PFSK-1 (cell line): ENCODE data around the gene APOL3.

Experiments used
- FOXP2 ChIP-seq: optimal IDR thresholded peaks from 2 replicates; pipeline ENCODE3; 2011; ENCODE audit warnings: borderline replicate concordance, control low read depth, inconsistent platforms; ENCODE audit not compliant: insufficient read depth; ENCODE audit errors: extremely low read length, extremely low read depth
- POLR2AphosphoS5 ChIP-seq: IDR thresholded peaks from 2 replicates; pipeline ENCODE4 v1.6.1; 2012; ENCODE audit warnings: low read depth, mild to moderate bottlenecking, control low read depth, low read length, moderate library complexity
- REST ChIP-seq, 2 experiments: IDR thresholded peaks; 2 replicates each; pipeline versions ENCODE4 v1.6.1 to v1.8.0; 2011 to 2012; ENCODE audit warnings: low read depth in 2 of 2, low read length in 2 of 2, control low read depth in 1 of 2, inconsistent platforms in 1 of 2, mild to moderate bottlenecking in 1 of 2, moderate library complexity in 1 of 2; ENCODE audit not compliant: insufficient read depth in 1 of 2
- SIN3A ChIP-seq: IDR thresholded peaks from 2 replicates; pipeline ENCODE4 v1.6.1; 2012; ENCODE audit warnings: mild to moderate bottlenecking, low read length, moderate library complexity, borderline replicate concordance; ENCODE audit not compliant: insufficient read depth
- TAF1 ChIP-seq: IDR thresholded peaks from 2 replicates; pipeline ENCODE4 v1.6.1; 2012; ENCODE audit warnings: low read length, control low read depth, borderline replicate concordance; ENCODE audit not compliant: insufficient read depth

Gene APOL3

DNA sequence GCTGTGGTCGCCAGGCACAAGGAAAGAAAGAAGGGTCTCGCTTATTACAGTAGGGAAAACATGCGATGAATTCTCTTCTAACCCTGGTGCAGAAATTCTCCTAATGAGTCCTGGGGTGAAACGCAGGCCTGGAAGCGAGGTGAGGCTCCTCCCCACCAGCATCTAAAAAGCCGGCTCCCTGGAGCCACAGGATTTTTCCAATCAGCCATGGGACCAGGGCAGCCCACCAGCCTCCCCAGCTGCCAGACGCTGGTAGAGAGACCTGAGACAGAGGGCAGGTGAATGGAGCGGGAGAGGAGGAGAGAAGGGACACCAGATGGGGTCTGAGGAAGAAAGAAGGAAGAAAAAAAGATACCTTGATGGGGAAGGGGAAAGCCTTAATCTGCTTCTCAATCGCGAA, 28.6 kb downstream of the APOL3 start:
- TF ChIP-seq FOXP2 (no peak), REST (IDR thresholded peaks at IDR 0.05; ENCODE audit: insufficient read depth in 1 of 2, low read depth in 2 of 2, low read length in 2 of 2) (no peak), POLR2AphosphoS5 (no peak), SIN3A (no peak), TAF1 (no peak)

GRCh38 chr22:36129486-36130388, 30.8 kb downstream of the APOL3 start:
- no peak for TF ChIP-seq POLR2AphosphoS5
- TF ChIP-seq REST (IDR thresholded peaks at IDR 0.05; ENCODE audit: insufficient read depth in 1 of 2, low read depth in 2 of 2, low read length in 2 of 2): no peak
- TF ChIP-seq SIN3A: no peak
- TF ChIP-seq FOXP2: no peak
- no peak for TF ChIP-seq TAF1

- TF ChIP-seq REST (IDR thresholded peaks at IDR 0.05; ENCODE audit: insufficient read depth in 1 of 2, low read depth in 2 of 2, low read length in 2 of 2): no peak
- no peak for TF ChIP-seq SIN3A
- no peak for TF ChIP-seq FOXP2
- no peak for TF ChIP-seq TAF1
Observed at GRCh38 chr22:36129071-36129470, 31.5 kb downstream of the APOL3 start.

DNA sequence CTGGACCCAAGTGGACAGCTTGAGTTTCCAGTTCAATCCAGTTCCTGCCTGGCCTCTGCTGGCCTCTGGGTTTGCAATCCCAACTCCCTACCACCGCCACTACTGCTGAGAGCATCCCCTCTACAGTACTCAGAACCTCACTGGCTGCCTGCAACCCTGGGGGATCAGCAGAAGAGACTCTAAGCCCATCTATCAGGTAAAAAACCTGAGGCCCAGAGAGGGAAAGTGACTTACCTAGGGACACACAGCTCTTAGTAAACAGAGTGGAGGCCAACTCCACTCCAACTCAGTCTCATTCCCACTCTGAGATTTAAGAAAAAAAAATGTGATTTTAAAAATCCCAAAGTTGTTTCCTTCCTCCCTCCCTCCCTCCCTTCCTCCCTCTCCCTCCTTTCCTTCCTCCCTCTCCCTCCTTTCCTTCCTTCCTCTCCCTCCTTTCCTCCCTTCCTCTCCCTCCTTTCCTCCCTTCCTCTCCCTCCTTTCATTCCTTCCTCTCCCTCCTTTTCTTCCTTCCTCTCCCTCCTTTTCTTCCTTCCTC, 34.5 kb downstream of the APOL3 start:
- TF ChIP-seq SIN3A: no peak
- no peak for TF ChIP-seq POLR2AphosphoS5
- no peak for TF ChIP-seq TAF1
- TF ChIP-seq REST (IDR thresholded peaks at IDR 0.05; ENCODE audit: insufficient read depth in 1 of 2, low read depth in 2 of 2, low read length in 2 of 2): no peak
- TF ChIP-seq FOXP2: no peak
